Ovary (tissue), 3 donors: Measurements from ENCODE around the gene EHMT2.

ENCODE experiments used
- CTCF ChIP-seq, 3 donors: fragments of 450-650 bp in 2 of 3; fragments of 200-600 bp in 1 of 3; IDR thresholded peaks; one replicate each; pipeline versions ENCODE4 v1.5.1 to v1.8.0; 2016 to 2022; ENCODE audit warnings: antibody characterized with exemption in 3 of 3, mild to moderate bottlenecking in 1 of 3
- EP300 ChIP-seq: sonication (generic); formaldehyde crosslinking; IDR thresholded peaks from one replicate; pipeline ENCODE4 v1.6.1; 2017; ENCODE audit warnings: antibody characterized with exemption
- POLR2A ChIP-seq: fragments of 450-650 bp; IDR thresholded peaks from one replicate; pipeline ENCODE4 v1.6.1; 2017; ENCODE audit warnings: antibody characterized with exemption, mild to moderate bottlenecking, moderate library complexity
- donor health status: DM: no; HTN: no; CAD: no.

- TF ChIP-seq CTCF (IDR thresholded peaks at IDR 0.05) (no peak), POLR2A (no peak), EP300 (no peak)
Measured at GRCh38 chr6:31879143-31879542, 18.4 kb downstream of the EHMT2 start.
